GM18499 (cell line): ENCODE measurements around the gene NEK8.
"Not testable (repeated sequence)": the region's sequence is repeated elsewhere in the genome, so short reads cannot be mapped to it uniquely, and the experiment has no call there.

Experiments used
- ATAC-seq: cut with Tn5 transposase; IDR thresholded peaks from one replicate; pipeline ENCODE4 v1.9.1; 2021; ENCODE audit warnings: moderate number of reproducible peaks; ENCODE audit not compliant: insufficient read depth, unreplicated experiment

NEK8 gene

DNA sequence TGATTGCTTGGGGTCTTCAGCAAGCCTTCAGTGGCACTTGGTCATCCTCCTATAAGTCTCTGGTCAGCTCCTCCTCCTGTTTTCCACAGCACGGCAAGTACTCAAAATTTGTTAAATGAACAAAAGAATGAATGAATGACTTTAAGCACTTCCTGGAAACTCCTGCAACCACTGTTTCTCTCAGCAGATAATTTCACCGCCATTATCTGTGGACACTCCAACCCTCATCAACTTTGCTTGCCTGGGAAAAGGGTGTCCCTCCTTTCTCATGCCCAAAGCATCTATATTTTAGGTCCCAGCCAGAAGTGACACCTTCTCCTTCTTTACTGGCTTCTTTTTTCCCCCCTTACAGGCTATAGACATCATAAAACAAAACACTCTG, 21.3 kb upstream of the NEK8 start:
- no peak for ATAC-seq

GRCh38 chr17:28710861-28711722, 17.5 kb upstream of the NEK8 start:
- no peak for ATAC-seq

GRCh38 chr17:28711723-28712031, 16.9 kb upstream of the NEK8 start, which contains the start of gene PROCA1:
Gene PROCA1, minus strand, starts transcription at chr17:28711888. Its CDS starts 228 bp downstream, at chr17:28711660.
- no peak for ATAC-seq

DNA sequence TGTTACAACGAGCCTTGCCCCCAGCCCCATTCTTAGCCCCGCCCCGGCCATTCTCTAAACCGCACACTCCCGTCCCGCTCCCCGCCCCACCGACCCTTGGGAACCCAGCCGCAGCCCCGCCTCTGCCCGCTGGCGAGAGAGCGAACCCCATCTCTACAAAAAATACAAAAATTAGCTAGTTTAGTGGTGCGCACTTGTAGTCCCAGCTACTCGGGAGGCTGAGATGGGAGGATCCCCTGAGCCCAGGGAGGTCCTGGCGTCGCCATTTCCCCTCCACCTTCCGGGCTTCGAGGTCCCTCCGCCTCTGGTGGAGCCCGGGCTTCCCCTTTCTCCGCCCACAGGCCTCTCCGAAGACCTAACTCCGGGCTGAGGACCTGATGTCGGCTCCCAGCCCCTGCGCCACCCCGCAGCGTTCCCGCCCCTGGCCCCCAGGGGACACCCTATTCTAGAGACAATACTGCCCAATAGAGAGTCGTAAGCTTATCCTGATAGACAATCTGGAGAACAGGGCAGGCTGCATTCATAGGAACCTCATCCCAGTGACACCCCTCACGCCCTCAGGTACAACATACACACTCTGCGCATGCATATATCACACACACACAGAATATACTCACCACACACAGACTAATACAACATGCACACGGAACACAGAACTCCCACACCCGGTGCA, 16.4 kb upstream of the NEK8 start:
- ATAC-seq: no peak

DNA sequence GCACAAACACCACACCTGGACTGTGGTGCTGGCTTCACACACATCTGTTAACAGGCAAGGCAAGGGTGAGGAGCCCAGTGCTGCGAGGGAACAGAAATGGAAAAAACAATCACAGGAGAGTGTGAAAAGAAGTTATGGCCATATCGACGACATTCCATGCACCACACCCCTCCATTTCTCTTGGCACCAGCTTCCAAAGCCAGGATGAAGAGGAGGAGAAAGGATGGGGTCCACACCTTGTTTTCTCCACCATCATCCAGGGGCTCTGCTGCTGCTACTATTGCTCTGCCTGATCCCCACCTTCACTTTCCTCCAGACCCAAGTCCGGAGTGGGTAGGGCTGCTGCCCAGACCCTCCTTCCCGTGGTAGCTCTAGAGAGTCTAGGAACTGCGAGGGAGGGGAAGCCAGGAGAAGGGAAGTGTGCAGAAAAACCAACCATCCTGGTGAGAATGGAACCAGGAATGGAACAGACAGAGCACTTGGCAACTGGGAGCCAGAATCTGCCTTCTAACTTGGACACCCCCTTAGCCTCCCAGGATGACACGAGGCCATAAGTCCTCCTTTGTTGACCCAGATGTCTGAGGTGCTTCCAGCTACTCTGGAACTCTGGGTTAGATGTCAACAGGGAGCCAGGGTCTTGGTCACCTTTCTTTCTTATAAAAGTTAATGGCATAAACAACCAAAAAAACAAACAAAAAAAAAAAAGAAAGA, 15.7 kb upstream of the NEK8 start:
- ATAC-seq: no peak

- ATAC-seq: no peak
Observed at GRCh38 chr17:28714281-28714680, 14.3 kb upstream of the NEK8 start.

- ATAC-seq: no peak
Observed at GRCh38 chr17:28715217-28715616, 13.4 kb upstream of the NEK8 start.

DNA sequence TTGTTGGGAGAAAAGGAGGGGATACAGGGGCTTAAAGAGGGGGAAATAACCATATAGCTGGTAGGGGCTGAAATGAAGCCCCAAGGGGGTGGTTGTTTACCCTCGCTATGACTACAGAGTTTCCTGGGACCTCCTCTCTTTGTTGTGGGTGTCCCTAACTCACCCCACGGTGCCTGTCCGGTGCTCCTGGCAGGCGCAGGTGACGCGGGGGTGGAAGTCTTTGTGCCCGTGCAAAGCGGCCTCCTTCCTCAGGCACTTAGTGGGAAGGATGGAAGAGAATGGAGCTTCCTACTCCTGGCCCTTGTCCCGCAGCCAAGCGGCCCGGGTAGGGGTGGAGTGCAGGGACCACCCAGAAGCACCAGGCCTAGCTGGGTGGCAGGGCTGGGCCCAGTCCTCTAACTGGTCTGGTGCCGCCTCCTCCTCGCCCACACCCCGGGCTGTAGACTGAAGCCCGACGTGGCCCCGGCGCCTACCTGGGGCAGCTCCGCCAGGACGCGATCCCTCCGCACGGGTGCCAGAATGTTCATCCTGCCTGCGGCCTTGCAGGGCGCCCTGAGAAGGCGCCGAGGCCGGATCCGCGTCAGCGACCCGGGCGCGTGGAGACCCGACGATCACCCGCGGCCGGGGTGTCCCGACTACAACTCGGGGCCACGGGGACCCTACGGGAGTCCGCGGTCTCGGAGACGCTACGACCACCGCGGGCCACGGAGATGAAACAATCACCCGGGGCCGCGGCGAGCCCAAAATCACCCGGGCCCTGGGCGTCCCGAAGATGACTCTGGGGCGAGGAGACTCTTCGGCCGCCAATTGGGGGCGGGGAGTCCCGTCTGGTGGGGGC, 11.6 kb upstream of the NEK8 start:
- ATAC-seq: no peak

GRCh38 chr17:28717578-28718332, 10.8 kb upstream of the NEK8 start, which contains the start of gene RAB34:
Gene RAB34, minus strand, starts transcription at chr17:28717868. Its CDS starts 602 bp downstream, at chr17:28717266.
- ATAC-seq: no peak

GRCh38 chr17:28718333-28719020, 10.1 kb upstream of the NEK8 start:
- no peak for ATAC-seq

- ATAC-seq: no peak
Observed at GRCh38 chr17:28719021-28719433, 9.6 kb upstream of the NEK8 start.

DNA sequence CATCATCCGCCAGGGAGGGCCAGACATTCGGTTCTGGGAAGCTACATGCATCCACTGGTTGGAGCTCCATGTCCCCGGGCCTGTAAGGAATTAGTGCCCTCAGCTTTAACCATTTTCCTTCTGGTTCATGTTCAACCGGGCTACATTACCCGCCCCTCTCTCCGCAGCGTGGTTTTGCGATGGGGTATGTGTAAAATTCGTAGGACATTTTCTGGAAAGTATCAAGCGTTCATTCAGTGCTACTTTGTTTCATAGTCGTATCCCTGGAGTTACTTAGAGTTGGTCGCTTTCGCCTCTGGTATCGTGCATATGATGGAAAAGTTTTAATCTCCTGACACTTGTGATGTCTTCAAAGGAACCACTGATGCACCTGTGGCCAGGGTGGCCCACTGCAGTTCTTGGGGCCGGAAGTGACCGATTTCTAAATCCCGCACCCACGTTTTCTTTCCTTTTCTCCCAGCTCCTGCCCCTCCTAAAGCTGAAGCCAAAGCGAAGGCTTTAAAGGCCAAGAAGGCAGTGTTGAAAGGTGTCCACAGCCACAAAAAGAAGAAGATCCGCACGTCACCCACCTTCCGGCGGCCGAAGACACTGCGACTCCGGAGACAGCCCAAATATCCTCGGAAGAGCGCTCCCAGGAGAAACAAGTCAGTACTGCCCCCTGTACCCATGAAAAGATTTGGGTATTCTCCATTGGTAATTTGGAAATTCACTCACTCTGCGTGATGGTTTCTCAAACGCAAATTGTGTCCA, 8.2 kb upstream of the NEK8 start:
- no peak for ATAC-seq

- ATAC-seq: not testable (repeated sequence)
Observed at GRCh38 chr17:28720997-28721329, 7.6 kb upstream of the NEK8 start.

- no peak for ATAC-seq
Observed at GRCh38 chr17:28722417-28723158, 6.0 kb upstream of the NEK8 start.

DNA sequence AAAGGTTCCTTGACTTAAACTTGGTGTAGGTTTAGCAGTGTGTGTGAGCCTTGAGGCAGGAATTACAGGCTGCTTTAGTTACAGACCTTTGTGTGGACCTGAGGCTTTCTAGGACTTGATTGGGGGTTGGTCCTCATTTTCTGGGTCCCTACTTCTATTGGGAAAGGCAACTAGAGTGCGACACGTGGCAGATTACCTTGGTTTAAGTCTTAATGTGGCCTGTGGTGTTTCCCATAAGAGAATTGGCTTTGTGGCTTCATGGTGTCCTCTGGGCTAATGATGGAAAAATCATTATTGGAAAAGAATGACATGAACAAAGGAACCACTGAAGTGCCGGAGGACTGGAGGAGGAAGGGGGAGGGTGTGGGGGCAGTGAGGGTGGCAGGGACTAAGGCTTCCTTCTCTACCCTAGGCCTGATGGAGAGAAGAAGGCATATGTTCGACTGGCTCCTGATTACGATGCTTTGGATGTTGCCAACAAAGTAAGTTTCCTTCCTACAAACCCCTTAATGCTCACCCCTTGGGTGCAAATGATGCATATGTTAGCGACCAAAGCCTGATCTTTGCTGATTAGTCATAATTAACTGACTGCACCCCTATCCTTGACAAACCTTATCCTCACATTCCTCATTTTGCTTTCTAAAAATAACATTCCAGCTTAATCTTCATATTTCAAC, 5.3 kb upstream of the NEK8 start:
- no peak for ATAC-seq

GRCh38 chr17:28723836-28724499, 4.6 kb upstream of the NEK8 start:
- not testable (repeated sequence) for ATAC-seq
